K562 (cell line): ENCODE data around the gene SUPT3H. TPM values are rescaled to one million over a fixed set of nuclear protein-coding genes. Genes with fewer than 3 reads are reported as not detected.

Experiments used
- ATAC-seq: fragments of 200-7000 bp; cut with Tn5 transposase; 3 replicates; pipeline ENCODE4 v1.9.1; 2020; ENCODE audit warnings: moderate library complexity
- BruUV-seq: library from RNA; stranded (reverse); fragments of 400-500 nt; replicated peaks from 2 replicates; lab custom pipeline; 2021; lab: Mats Ljungman, UMichigan
- CTCF ChIA-PET: fragments of 300-600 bp; formaldehyde crosslinking; extraction: SDS; loops from one replicate; lab custom pipeline; 2021; ENCODE audit warnings: low intra/inter-chr PET ratio; lab: Yijun Ruan, JAX
- POLR2A ChIA-PET: fragments of 300-600, 350-650 bp; sonication (Branson Sonifier 250); formaldehyde crosslinking; extraction: SDS; loops from one replicate; lab custom pipeline; 2021; ENCODE audit warnings: antibody characterized with exemption, inconsistent platforms; lab: Yijun Ruan, JAX
- DNase-seq, 4 experiments: peaks; one replicate each; pipeline versions ENCODE4 v3.0.0 to v3.0.0-alpha.2; 2011 to 2018; ENCODE audit warnings: low spot score in 3 of 4, mixed read lengths in 3 of 4; ENCODE audit errors: extremely low read depth in 1 of 4
- FAIRE-seq: peaks from 2 replicates; lab custom pipeline; 2011; peaks lifted over from hg19 to GRCh38; lab: Jason Lieb, UNC
- H2AFZ ChIP-seq: 2 replicates; pipeline ENCODE4 v1.6.0; 2011; ENCODE audit warnings: low read depth, low read length, control low read depth, inconsistent platforms
- H3K27ac ChIP-seq: fragments of 200-600 bp; 3 replicates; pipeline ENCODE4 v1.8.0; 2011; ENCODE audit warnings: low read depth, mild to moderate bottlenecking, control low read depth, inconsistent platforms, low read length, moderate library complexity, mixed read lengths; ENCODE audit errors: extremely low read depth
- H3K27me3 ChIP-seq, 2 experiments: fragments of 300-600 bp in 1 of 2; 2 replicates in 1 of 2; 3 replicates in 1 of 2; pipeline versions ENCODE4 v1.6.0 to v1.8.0; 2011; ENCODE audit warnings: inconsistent platforms in 2 of 2, low read length in 2 of 2, mild to moderate bottlenecking in 1 of 2, mixed read lengths in 1 of 2, moderate library complexity in 1 of 2; ENCODE audit not compliant: control insufficient read depth in 2 of 2, insufficient read depth in 2 of 2
- H3K36me3 ChIP-seq: fragments of 300-600 bp; 3 replicates; pipeline ENCODE4 v1.8.0; 2011; ENCODE audit warnings: mild to moderate bottlenecking, low read length, inconsistent platforms; ENCODE audit not compliant: control insufficient read depth, insufficient read depth
- H3K4me1 ChIP-seq, 2 experiments: fragments of 200-600 bp in 1 of 2; replicated peaks in 1 of 2; 2 replicates in 1 of 2; 3 replicates in 1 of 2; pipeline versions ENCODE4 v1.5.1 to v1.8.0; 2011; ENCODE audit warnings: inconsistent platforms in 2 of 2, low read length in 2 of 2, mild to moderate bottlenecking in 1 of 2, mixed read lengths in 1 of 2, moderate library complexity in 1 of 2; ENCODE audit not compliant: control insufficient read depth in 2 of 2, insufficient read depth in 2 of 2
- H3K4me2 ChIP-seq: 2 replicates; pipeline ENCODE4 v1.6.1; 2011; ENCODE audit warnings: low read length, control low read depth, inconsistent platforms, mixed read lengths; ENCODE audit not compliant: insufficient read depth
- H3K4me3 ChIP-seq: fragments of 200-600 bp; sonication (generic), shearing (Covaris generic); 2 replicates; pipeline ENCODE4 v1.5.1; 2016; ENCODE audit warnings: control low read depth, inconsistent platforms
- H3K79me2 ChIP-seq: fragments of 200-600 bp; 3 replicates; pipeline ENCODE4 v1.8.0; 2011; ENCODE audit warnings: low read length, inconsistent platforms; ENCODE audit not compliant: control insufficient read depth, insufficient read depth
- H3K9ac ChIP-seq, 2 experiments: 2 replicates each; pipeline versions ENCODE4 v1.6.0 to v1.6.1; 2011; ENCODE audit warnings: low read depth in 2 of 2, low read length in 2 of 2, control low read depth in 1 of 2, inconsistent platforms in 1 of 2, mild to moderate bottlenecking in 1 of 2, mixed read lengths in 1 of 2; ENCODE audit not compliant: insufficient read depth in 1 of 2
- H3K9me1 ChIP-seq: one replicate; pipeline ENCODE4 v1.6.0; 2011; ENCODE audit warnings: inconsistent platforms, mild to moderate bottlenecking, low read length, moderate library complexity; ENCODE audit not compliant: control insufficient read depth, insufficient read depth
- H3K9me3 ChIP-seq: replicated peaks from 2 replicates; pipeline ENCODE4 v1.5.1; 2011; ENCODE audit warnings: low read depth, low read length, inconsistent platforms; ENCODE audit not compliant: control insufficient read depth, insufficient read depth
- H4K20me1 ChIP-seq: replicated peaks from 2 replicates; pipeline ENCODE4 v1.6.1; 2011; ENCODE audit warnings: low read length, inconsistent platforms, mixed read lengths; ENCODE audit not compliant: control insufficient read depth, insufficient read depth
- FOXA1 ChIP-seq: fragments of 450-650 bp; IDR thresholded peaks from 2 replicates; pipeline ENCODE4 v1.6.1; 2016; ENCODE audit warnings: mild to moderate bottlenecking, borderline replicate concordance
- FOXJ3 ChIP-seq: sonication (generic); formaldehyde crosslinking; IDR thresholded peaks from 2 replicates; pipeline ENCODE4 v1.4.0; 2020; ENCODE audit warnings: mild to moderate bottlenecking, missing genetic modification reagents
- SMAD1 ChIP-seq: fragments of 150-350 bp; IDR thresholded peaks from 2 replicates; pipeline ENCODE4 v1.6.1; 2014; ENCODE audit warnings: low read length, low read depth; ENCODE audit not compliant: partially characterized antibody
- SPI1 ChIP-seq: IDR thresholded peaks from 2 replicates; pipeline ENCODE4 v1.6.1; 2011; ENCODE audit warnings: low read depth, low read length, control low read depth, borderline replicate concordance
- WGBS: fragments of 100-300 bp; shearing (Covaris generic); methylation state at CpG from one replicate; pipeline ENCODE4 v1.1.6; 2016; ENCODE audit warnings: low coverage, mixed read lengths; ENCODE audit not compliant: insufficient coverage; ENCODE audit errors: missing lambda C conversion rate; 5-methylcytosine and 5-hydroxymethylcytosine counted together
- in situ Hi-C: fragments of 300-500 bp; cut with MboI; formaldehyde crosslinking; loops from 4 replicates; pipeline ENCODE4 v1.15.0; 2018; ENCODE audit warnings: inconsistent platforms, mixed read lengths
- intact Hi-C: fragments of 100-400 bp; cut with micrococcal nuclease; formaldehyde crosslinking; loops from 2 replicates; pipeline ENCODE4 v1.14.2; 2022
- polyA plus RNA-seq, 8 experiments: library from polyadenylated mRNA; depleted of rRNA in 4 of 8; stranded (reverse) in 5 of 8; unstranded in 3 of 8; fragments of >200 nt; fragmentation: Nextera tagmentation in 2 of 8; fragmentation: Illumina TruSeq in 1 of 8; extraction: Ambion mirVana in 2 of 8; extraction: Trizol in 1 of 8; gene quantifications; 2 replicates each; pipeline versions ENCODE4 v1.2.1 to v1.2.3, GENCODE V29; 2011 to 2014; ENCODE audit warnings: inconsistent platforms in 1 of 8, missing spikeins in 1 of 8
- total RNA-seq, 7 experiments: library from RNA; depleted of rRNA in 6 of 7; stranded (reverse); fragments of >200 nt in 6 of 7; fragmentation: Illumina TruSeq in 2 of 7; extraction: Trizol in 2 of 7; gene quantifications; 2 replicates each; pipeline versions ENCODE4 v1.2.1 to v1.2.3, GENCODE V29; 2011 to 2021; ENCODE audit warnings: low replicate concordance in 1 of 7
- TF ChIP-seq, protein P1 (sequence below): fragments of 450-650 bp; IDR thresholded peaks from 2 replicates; pipeline ENCODE4 v1.6.1; 2017; ENCODE audit warnings: antibody characterized with exemption, mild to moderate bottlenecking
- TF ChIP-seq, protein P2 (sequence below): sonication (generic); IDR thresholded peaks from 2 replicates; pipeline ENCODE4 v1.6.1; 2016

Gene SUPT3H
- total and polyA plus RNA-seq, 9 of the 15 experiments (the other 6 are each of a cell fraction or from before 2014, with no cell fraction given): 7.2 to 16.3 (median 11.9) TPM

DNA sequence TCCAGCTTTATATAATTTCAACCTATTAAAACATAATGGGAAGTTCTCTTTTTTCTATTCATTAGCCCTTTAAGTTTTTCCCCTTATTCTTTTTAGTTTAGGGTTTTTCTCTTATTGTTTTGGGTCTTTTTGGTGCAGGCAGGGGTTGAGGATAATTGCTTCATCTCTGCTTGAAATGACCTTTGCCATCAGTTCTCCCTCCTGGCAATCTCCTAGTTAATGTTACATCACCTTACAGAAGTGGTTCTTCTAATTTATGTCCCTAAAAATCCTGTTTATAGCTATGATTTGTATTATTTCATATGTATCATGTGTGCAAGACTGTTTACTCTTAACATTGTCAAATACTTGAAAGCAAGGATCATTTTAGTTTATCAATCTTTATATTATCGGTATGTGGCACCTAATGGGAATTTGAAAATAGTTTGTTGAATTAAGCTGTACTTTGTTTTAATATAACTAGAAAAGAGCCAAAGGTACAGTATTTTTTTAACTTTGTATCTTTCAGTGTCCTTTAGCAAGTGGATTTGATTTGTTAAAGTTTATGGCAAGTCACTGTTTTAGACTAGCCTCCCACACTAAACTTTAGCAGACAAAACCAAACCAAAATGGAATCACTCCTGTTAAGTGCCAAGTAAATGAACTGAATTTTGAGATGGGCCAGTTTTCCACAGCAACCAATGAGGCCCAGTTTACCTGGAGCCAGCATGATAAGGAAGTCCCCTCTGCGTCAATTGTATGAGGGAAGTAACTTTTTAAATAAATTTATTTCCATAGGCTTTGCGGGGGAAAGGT, 76.2 kb downstream of the SUPT3H start (continued):
- TF ChIP-seq, protein P1, sequence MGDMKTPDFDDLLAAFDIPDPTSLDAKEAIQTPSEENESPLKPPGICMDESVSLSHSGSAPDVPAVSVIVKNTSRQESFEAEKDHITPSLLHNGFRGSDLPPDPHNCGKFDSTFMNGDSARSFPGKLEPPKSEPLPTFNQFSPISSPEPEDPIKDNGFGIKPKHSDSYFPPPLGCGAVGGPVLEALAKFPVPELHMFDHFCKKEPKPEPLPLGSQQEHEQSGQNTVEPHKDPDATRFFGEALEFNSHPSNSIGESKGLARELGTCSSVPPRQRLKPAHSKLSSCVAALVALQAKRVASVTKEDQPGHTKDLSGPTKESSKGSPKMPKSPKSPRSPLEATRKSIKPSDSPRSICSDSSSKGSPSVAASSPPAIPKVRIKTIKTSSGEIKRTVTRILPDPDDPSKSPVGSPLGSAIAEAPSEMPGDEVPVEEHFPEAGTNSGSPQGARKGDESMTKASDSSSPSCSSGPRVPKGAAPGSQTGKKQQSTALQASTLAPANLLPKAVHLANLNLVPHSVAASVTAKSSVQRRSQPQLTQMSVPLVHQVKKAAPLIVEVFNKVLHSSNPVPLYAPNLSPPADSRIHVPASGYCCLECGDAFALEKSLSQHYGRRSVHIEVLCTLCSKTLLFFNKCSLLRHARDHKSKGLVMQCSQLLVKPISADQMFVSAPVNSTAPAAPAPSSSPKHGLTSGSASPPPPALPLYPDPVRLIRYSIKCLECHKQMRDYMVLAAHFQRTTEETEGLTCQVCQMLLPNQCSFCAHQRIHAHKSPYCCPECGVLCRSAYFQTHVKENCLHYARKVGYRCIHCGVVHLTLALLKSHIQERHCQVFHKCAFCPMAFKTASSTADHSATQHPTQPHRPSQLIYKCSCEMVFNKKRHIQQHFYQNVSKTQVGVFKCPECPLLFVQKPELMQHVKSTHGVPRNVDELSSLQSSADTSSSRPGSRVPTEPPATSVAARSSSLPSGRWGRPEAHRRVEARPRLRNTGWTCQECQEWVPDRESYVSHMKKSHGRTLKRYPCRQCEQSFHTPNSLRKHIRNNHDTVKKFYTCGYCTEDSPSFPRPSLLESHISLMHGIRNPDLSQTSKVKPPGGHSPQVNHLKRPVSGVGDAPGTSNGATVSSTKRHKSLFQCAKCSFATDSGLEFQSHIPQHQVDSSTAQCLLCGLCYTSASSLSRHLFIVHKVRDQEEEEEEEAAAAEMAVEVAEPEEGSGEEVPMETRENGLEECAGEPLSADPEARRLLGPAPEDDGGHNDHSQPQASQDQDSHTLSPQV: peak; percentile 64; the same call in 1 of the 2 replicates
- TF ChIP-seq, all 486 proteins: peak for 6

DNA sequence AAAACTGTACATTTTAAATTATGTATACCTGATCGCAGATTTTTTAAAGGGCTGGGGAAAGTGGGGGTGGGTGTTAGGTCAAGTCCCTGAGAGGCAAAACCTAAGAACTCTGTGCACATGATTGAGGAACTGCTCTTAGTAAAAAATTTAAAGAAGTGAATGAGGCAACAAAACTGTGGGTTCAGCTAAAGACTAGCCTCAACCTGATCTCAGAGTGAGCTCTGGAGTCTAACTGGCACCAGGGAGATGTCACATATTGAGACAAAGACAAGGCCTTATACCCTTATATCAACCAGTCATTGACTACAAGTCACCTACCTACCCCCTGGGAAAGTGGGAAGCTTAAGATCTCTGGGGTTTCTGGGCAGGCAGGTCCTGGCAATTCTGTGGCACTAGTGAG, 77.0 kb downstream of the SUPT3H start:
- intact Hi-C loops: no loop called here
- Histone ChIP-seq H3K9me1 (no peaks in the 10 kb centered on the region), H2AFZ (peak overlapping the region; percentile 16; the same call in 1 of the 2 replicates), H3K4me2 (no peak overlapping the region), H3K79me2 (no peaks in the 10 kb centered on the region), H4K20me1 (no peaks in the 10 kb centered on the region), H3K4me1 (peaks cover 0 to 9% of the 10 kb centered on the region in 2 experiments; a peak in 2 of 5 replicates), H3K27ac (peak overlapping the region; percentile 12; the same call in 2 of the 3 replicates), H3K27me3 (no peaks in the 10 kb centered on the region), H3K36me3 (no peaks in the 10 kb centered on the region), H3K4me3 (no peak overlapping the region), H3K9me3 (0 out of 2 replicates have a peak, but pooled peaks cover 2% of the 10 kb centered on the region), H3K9ac (no peak overlapping the region)
- ATAC-seq: peak; percentile 68
- ChIA-PET POLR2A (interaction anchor here (0.8 kb wide), 1 partner anchor 47 kb away, joined by 3 read pairs; no protein-coding TSS in a partner anchor), CTCF (no interaction called here)
- BruUV-seq: no TSS peak
- TF ChIP-seq SPI1: 0 out of 2 replicates have a peak, but pooled peaks have one; percentile 25
- TF ChIP-seq SMAD1: no peak
- TF ChIP-seq, protein P2, sequence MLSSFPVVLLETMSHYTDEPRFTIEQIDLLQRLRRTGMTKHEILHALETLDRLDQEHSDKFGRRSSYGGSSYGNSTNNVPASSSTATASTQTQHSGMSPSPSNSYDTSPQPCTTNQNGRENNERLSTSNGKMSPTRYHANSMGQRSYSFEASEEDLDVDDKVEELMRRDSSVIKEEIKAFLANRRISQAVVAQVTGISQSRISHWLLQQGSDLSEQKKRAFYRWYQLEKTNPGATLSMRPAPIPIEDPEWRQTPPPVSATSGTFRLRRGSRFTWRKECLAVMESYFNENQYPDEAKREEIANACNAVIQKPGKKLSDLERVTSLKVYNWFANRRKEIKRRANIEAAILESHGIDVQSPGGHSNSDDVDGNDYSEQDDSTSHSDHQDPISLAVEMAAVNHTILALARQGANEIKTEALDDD: peak; percentile 47; the same call in 1 of the 2 replicates
- TF ChIP-seq FOXA1: no peak
- no peak for TF ChIP-seq FOXJ3 (CRISPR knock-in tag)
- in situ Hi-C loops: no loop called here
- WGBS: 80% methylated on average over 1 of the region's 1 CpG
- no peak for FAIRE-seq
- no peak for DNase-seq
